DMS 273 (cell line): ENCODE measurements around the gene CYP3A7.
"Not testable (repeated sequence)": the region's sequence is repeated elsewhere in the genome, so short reads cannot be mapped to it uniquely, and the experiment has no call there.

Experiments used
- DNase-seq: peaks from one replicate; lab custom pipeline; 2025; ENCODE audit not compliant: unreplicated experiment; lab: John Stamatoyannopoulos, UW

The CYP3A7 gene

DNA sequence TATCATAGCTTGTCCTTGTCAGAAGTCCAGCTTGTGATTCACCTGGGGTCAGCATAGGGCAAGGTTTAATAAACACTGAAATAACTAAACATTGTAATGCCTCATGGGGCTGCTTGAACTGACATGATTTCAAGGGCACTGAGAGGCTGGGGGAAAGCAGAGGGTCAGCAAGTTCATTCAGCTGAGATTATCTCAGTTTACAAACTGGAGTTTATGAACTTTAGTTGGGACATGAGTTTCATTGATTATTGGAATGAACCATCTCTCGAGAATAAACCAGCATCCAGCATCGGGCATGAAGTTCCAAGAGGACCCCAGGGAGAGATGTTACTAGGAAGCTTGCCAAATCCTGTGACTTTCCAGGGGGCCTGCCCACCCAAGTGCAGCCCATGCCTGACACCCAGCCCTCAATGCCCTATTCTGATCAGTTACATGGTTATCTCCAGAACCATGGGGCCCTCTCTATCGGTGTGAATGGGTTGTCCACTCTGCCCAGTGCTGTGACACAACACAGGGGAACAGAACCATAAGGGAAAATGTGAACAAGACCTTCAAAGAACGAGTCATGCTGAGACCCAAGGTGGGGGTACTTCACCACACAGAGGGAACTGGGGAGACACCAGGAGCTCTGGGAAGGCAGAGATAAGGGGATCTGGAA, 7.9 kb upstream of the CYP3A7 start:
- no peak for DNase-seq

DNA sequence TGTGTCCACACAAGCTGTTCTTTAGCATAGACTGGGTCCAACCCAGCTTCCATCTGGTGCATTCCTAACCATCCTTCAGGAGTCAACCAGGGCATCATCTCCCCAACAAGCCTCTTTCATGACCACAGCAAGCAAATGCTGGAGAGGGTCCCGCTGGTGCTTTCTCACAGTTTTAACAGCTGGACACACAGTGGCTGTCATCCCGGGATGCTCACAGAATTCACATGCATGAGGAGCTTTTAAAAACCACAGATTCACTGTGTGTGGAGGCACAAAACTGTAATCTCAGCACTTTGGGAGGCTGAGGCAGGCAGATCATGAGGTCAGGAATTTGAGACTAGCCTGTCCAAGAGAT, 6.4 kb upstream of the CYP3A7 start:
- DNase-seq, result no peak

DNA sequence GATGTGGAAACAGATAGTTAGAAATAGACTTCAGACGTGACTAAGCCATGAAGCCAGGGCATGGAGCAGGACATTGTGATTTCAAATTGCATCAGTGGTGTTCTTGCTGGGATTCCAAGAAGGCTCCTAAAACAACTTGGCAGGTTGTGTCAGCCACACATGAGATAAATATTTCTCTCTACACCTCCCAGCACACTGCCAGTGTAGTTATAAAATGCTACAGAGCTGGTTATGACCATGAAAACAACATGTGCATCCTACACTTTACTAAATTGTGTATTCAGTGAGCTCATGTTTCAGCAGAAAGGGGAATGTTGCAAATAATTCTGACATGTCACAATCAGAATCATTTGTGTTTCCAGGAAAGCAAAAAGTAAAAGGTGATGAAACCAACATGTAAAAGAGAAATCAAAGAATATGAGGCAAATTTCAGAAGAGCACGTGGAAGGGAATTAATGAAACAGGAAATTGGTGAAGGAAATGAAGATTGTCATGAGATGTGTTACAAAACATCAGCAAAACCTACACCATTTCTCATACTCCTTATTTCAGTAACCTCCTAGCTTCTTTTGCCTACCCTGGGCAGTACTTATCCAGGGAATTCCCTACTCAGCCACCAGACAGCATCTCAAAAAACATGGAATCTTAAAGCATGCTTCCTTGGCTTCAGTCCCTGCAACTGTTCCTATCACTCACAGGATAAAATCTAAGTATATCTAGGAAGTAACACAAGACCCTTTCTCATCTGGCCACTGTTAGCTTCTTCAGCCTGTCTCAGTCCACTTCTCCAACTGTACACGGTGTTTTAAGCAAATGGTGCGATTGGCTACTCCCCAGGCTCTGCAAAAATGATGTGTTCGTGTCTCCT, 5.8 kb upstream of the CYP3A7 start:
- no peak for DNase-seq

GRCh38 chr7:99739699-99740572, 4.9 kb upstream of the CYP3A7 start:
- no peak for DNase-seq

DNA sequence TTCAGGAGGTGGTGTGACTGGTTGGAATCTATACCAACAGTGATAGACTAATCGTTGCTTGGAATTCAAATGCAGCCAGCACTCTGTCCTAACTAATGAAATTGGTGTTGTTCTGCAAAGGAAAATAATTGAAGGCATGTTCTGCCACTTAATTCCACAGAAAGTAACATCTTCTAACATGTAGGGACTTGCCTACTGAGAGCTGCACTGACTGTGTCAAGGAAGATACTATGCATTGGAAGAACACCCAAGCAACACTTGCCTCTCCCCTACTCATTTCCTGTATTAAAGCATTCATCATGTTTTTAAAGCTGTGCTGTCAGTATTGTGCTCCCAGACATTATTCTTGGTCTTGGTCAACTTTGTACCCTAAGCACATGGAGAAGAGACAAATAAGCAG, 2.7 kb upstream of the CYP3A7 start:
- no peak for DNase-seq

DNA sequence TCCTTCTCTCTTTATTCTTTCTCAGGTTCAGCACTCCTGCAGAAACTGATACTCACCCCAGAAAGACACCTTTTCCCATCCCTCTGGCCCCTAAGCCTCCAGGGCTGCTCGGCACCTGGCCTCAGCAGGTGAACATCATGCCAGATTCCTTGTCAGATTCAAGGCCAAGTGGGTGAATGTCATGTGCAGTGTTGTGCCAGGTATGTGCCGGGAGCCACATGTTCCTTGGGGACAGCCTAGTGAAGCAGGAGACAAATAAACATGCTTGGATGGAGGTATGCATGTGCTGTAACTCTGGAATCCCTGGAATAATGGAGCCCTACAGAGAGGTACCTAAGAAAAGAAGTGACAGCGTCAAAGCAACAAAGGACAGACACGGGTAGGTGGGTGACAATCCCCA, 1.7 kb upstream of the CYP3A7 start:
- DNase-seq, result not testable (repeated sequence)

DNA sequence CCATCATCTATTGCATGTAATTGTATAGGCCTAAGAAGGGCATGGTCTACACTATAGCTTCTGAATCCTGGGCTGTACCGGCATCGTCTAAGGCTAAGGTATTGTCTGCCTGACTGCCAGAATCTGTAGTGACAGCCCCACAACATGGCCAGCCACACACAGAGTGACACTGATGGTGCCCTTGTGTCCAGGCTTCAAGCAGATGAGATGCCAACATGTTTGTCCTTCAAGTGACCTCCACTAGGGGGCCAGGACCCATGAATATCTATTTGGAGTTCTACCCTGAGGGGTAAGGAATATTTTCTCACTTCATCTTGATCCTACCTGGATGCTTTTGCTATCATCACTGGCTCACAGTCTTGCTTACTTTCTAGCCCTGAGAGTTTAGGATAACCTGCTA, 1.5 kb downstream of the CYP3A7 start:
- DNase-seq, result peak; percentile 43

DNA sequence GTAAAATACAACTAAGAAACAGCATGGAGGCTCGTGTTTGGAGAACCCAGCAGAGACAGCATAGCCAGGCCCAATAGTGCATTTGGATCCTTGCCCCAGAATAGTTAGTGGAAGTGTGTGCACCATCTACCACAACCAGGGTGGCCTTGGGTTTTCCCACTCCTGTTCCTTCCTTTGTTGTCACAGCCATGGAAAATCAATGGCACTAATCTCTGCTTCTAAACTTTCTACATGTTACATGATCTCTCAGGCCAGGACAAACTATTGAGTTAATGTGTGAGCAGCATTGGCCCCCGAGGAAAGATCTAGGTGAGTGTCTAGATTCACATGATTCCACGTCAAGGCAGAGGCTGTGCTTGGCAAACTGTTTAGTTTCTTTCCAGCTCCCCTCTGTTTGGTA, 2.0 kb downstream of the CYP3A7 start:
- no peak for DNase-seq

DNA sequence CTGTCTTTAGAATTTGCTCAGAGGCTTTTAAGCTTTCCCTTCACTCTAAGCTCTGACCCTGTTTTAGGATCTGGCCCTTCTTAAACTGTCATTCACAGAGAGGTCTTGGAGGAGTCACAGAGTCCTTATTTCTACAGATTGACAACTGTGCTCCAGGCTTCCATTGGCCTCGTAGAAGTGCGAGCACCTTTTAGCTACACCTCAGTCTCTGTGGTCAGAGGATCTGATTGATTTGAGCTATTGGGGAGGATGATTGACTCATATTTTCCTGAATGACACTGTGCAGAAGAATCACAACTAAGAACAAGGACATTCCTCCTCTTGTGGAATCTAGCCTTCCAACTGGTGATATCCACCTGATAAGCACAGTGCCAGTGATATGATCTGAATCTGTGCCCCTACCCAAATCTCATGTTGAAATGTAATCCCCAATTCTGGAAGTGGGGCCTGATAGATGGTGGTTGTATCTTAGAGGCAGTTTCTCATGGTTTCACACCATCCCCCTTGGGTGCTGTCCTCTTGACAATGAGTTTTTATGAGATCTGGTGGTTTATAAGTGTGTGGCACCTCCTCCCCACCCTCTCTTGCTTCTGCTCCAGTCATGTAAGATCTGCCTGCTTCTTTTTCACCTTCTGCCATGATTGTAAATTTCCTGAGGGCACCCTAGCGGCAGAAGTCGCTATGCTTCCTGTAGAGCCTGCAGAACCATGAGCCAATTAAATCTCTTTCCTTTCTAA, 3.2 kb downstream of the CYP3A7 start:
- no peak for DNase-seq

DNA sequence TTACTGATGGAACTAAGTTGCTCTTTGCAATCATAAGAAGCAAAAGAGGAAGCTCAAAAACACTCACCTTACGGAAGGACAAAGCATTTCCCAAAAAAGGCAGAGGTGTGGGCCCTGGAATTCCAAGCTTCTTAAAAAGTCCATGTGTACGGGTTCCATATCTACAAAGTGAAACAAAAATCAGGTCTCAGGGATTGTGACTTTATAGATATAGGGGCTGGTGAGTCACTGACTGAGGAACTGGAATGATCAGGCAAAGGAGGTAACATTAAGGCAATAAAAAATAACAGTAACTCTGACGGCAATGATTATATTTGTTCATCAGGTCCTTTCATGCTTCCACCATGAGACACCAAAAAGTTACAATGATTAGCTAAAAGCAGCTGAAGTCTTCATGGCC, 4.0 kb downstream of the CYP3A7 start:
- DNase-seq, result no peak

DNA sequence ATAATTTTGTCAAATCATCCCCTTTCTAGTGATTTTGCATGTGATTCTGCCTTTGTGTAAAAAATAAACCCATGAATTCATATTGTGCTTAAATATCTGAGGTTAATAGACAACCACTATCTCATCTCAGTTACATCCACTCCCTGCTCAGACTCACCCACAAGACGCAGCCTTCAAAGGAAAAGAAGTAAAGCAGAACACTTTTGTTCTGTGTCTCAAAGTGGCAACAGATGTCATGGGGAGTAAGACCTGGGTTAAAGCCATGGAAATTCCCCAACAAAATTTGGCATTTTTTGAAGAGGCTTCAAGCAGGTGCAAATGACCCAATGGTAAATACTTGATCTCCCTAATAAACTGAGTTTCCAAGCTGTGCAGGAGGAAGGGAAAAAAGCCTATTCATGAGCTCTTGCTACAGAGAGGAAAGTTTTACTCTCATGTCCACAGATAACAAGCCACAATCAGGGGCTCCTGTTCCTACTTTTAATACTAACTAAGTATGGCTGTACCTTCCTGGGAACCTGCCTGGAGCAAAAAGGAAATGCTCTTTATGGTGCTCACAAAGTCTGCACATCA, 4.7 kb downstream of the CYP3A7 start:
- DNase-seq, result no peak

DNA sequence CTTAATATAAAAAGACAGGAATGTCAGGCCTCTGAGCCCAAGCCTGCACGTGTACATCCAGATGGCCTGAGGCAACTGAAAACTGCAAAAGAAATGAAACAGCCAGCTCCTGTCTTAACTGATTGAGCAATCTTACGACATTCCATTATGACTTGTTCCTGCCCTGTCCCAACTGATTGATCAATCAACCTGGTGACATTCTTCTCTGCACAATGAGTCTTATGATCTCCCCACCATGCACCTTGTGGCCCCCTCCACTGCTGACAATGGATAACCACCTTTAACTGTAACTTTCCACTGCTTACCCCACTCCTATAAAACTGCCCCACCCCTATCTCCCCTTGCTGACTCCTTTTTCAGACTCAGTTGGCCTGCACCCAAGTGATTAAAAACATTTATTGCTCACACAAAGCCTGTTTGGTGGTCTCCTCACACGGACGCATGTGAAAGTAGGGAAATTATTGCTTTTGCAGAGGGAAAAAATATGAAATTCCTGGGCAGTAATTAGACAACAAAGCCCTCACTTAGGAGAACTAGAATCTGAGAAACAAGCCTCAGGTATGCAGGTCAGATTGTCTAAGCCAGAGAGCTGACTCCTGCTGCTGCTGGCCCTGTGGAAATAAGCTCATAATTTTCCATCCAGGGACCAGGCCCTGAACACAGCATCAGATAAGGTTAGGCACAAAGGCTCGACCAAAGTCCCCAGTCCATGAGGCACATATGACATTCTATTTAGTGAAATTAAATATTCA, 5.3 kb downstream of the CYP3A7 start:
- DNase-seq, result no peak

DNA sequence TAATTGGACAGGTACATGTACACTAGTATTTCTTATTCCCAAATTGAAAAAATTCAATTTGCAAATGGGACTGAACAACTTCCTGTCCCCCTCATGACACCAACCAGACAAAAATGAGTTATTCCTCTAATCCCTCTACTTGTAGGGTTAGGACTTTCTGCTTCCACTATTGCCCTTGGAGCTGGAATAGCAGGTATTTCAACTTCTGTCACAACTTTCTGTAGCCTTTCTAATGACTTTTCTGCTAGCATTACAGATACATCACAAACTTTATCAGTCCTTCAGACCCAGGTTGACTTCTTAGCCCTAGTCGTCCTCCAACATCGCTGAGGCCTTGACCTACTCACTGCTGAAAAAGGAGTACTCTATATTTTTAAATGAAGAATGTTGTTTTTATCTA, 6.4 kb downstream of the CYP3A7 start:
- DNase-seq, result no peak

- not testable (repeated sequence) for DNase-seq
Measured at GRCh38 chr7:99723201-99723600, 11.8 kb downstream of the CYP3A7 start.

DNA sequence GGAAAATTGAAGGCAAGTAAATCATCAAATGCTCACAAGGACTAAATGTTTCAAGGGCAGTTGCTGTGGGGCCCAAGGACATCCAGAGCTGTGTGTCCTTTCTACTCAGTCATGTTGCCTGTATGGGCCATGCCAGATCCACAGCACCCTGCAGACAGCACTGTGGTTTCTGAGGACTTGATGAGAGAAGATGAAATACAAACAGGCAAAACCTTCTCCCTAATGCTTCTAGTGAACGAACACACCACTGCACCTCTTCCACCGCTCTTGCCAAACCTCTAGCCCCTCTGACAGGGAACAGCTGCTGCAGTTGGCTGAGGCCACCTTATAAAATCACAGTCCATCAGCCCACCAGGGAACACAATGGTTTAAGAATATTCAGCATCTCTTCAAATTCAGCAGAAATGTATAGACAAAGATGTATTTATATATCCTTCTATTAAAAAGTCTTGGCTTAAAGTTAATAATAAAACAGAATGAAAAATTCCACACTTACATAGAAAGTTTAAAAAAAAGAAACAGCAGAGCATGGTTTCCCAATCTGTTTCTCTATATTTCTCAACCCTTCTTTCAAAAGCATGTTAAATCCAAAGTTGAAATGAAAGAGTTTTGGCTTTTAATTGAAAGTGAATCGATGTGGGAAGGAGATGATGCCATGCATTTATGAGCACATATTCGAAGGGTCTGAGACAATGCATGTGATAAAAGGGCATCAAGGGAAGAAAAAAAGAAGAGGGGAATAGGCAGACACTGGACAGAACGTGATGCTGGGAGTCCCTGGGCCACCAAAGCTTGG, 14.0 kb downstream of the CYP3A7 start:
- DNase-seq, result no peak

DNA sequence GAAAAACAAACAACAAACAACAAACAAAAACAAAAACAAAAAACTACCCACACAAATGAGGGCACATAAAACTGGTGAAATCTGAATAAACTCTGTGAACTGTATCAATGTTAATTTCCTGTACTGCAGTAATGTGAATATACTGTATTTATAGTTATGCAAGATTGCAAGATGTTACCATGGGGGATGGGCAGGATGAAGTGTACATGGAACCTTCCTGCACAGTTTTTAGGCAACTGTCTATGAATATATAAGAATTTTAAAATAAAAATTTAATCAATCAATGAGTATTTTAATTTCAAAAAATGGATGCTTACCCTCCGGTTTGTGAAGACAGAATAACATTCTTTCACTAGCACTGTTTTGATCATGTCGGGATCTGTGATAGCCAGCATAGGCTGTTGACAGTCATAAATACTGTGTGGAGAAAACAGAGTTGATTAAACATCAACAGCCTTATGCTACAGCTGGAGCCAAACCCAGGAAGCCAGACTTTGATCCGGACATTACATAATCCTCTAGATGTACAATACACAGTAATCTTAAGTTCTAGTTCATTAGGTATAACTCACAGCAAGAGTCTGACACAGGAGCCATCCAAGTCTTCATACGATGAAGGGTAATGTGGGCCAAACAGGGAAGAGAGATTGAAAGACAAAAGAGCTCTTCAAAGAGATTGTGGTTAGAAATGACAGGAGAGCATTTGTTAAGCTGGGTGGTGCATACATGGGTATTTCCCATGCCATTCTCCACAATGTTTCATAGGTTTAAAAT, 14.8 kb downstream of the CYP3A7 start:
- DNase-seq, result no peak

DNA sequence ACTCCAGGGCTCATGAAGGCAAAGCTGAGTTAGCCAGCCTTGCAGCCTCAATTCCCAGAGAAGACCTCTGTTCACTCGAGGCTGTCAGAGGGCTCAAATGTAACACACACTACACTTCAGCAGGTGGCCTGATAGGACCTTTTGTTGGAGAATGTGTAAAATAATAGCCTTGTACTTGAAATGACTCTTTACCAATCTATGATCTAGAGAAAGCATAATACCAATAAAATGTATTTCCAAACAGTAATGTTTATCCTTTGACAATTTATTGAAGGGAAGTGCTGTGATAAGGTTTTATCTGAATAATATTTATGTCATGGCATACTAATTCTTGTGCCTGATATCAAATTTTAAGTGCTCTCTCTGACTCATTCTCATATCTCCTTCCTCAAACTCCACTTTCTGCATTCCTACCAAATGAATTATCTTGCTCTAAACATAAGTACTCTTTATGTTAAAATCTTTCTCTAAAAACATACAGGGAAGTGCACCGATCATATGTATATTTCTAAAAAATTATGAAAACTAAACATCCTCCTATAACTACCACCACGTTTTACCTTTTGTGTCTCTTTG, 20.9 kb downstream of the CYP3A7 start:
- no peak for DNase-seq
